Prostate gland (tissue), 2 donors: ENCODE measurements around the gene FOXP1.

ENCODE experiments used
- POLR2A ChIP-seq: fragments of 450-650 bp; IDR thresholded peaks from one replicate; pipeline ENCODE4 v1.6.1; 2016; ENCODE audit warnings: antibody characterized with exemption, mild to moderate bottlenecking
- POLR2AphosphoS5 ChIP-seq: sonication (generic); formaldehyde crosslinking; IDR thresholded peaks from one replicate; pipeline ENCODE4 v1.6.1; 2017; ENCODE audit warnings: antibody characterized with exemption
- TF ChIP-seq, protein P1 (sequence below), 4 experiments: fragments of 200-600 bp in 2 of 4; fragments of 450-650 bp in 2 of 4; sonication (generic) in 2 of 4; IDR thresholded peaks; 1 replicate in 3 of 4; 2 replicates in 1 of 4; pipeline ENCODE4 v1.5.1; 2016 to 2019; ENCODE audit warnings: antibody characterized with exemption in 4 of 4, mild to moderate bottlenecking in 2 of 4, moderate library complexity in 2 of 4

DNA sequence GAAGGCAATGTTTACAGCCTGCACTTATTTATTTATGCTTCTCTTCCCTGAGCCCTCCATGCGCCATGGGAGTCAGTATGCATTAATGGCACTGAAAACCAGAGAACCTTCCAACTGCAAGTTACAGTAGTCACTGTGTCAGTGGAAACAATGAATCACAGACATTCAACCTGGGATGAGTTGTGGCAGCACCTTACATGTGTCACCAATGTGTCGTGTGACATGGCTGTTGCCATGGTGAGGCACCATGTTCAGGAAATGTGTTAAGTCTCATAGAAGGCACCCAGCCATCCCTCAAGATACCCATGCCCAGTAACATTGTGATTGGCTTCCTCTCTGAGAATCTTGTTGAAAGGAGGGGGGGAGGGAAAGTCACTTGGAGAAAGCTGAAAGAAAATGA is 105.0 kb downstream of the FOXP1 start:
- TF ChIP-seq POLR2A: no peak
- no peak for TF ChIP-seq POLR2AphosphoS5
- TF ChIP-seq, protein P1, sequence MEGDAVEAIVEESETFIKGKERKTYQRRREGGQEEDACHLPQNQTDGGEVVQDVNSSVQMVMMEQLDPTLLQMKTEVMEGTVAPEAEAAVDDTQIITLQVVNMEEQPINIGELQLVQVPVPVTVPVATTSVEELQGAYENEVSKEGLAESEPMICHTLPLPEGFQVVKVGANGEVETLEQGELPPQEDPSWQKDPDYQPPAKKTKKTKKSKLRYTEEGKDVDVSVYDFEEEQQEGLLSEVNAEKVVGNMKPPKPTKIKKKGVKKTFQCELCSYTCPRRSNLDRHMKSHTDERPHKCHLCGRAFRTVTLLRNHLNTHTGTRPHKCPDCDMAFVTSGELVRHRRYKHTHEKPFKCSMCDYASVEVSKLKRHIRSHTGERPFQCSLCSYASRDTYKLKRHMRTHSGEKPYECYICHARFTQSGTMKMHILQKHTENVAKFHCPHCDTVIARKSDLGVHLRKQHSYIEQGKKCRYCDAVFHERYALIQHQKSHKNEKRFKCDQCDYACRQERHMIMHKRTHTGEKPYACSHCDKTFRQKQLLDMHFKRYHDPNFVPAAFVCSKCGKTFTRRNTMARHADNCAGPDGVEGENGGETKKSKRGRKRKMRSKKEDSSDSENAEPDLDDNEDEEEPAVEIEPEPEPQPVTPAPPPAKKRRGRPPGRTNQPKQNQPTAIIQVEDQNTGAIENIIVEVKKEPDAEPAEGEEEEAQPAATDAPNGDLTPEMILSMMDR (IDR thresholded peaks at IDR 0.05): no peak
